Activated CD4-positive, alpha-beta memory T cell treated with anti-CD3 and anti-CD28 coated beads for 36 hours (primary cell): ENCODE data around the gene NRG3. TPM values are rescaled to one million over a fixed set of nuclear protein-coding genes. Genes with fewer than 3 reads are reported as not detected.
"Not testable (repeated sequence)": the region's sequence is repeated elsewhere in the genome, so short reads cannot be mapped to it uniquely, and the experiment has no call there.

Experiments
- CTCF ChIA-PET: fragments of 350-600 bp; sonication (Branson Sonifier 250); formaldehyde crosslinking; loops from one replicate; lab custom pipeline; 2021; ENCODE audit warnings: antibody characterized with exemption, inconsistent platforms; lab: Charles Lee
- POLR2A ChIA-PET: fragments of 350-600 bp; sonication (Branson Sonifier 250); formaldehyde crosslinking; loops from one replicate; lab custom pipeline; 2021; ENCODE audit warnings: antibody characterized with exemption; lab: Charles Lee
- DNase-seq: peaks from one replicate; pipeline ENCODE4 v3.0.0-alpha.2; 2020
- H3K27ac Mint-ChIP-seq: one replicate; pipeline ENCODE4 v1.8.0; 2021; ENCODE audit warnings: mixed read lengths
- H3K27me3 Mint-ChIP-seq: one replicate; pipeline ENCODE4 v1.8.0; 2021; ENCODE audit warnings: mixed read lengths
- H3K36me3 Mint-ChIP-seq: one replicate; pipeline ENCODE4 v1.8.0; 2021; ENCODE audit warnings: mixed read lengths
- H3K4me1 Mint-ChIP-seq: one replicate; pipeline ENCODE4 v1.8.0; 2021; ENCODE audit warnings: low read depth, mixed read lengths
- H3K4me3 Mint-ChIP-seq: one replicate; pipeline ENCODE4 v1.8.0; 2021; ENCODE audit warnings: mild to moderate bottlenecking, mixed read lengths
- H3K9me3 Mint-ChIP-seq: one replicate; pipeline ENCODE4 v1.8.0; 2021; ENCODE audit warnings: mixed read lengths
- intact Hi-C: fragments of 100-400 bp; cut with micrococcal nuclease; formaldehyde crosslinking; loops from one replicate; pipeline ENCODE4 v1.15.1; 2023
- total RNA-seq, 2 experiments: library from RNA; stranded (reverse); gene quantifications; one replicate each; pipeline ENCODE4 v1.2.3, GENCODE V29; 2021

The NRG3 gene
- total RNA-seq, 2 experiments from 2014 or later: not detected

DNA sequence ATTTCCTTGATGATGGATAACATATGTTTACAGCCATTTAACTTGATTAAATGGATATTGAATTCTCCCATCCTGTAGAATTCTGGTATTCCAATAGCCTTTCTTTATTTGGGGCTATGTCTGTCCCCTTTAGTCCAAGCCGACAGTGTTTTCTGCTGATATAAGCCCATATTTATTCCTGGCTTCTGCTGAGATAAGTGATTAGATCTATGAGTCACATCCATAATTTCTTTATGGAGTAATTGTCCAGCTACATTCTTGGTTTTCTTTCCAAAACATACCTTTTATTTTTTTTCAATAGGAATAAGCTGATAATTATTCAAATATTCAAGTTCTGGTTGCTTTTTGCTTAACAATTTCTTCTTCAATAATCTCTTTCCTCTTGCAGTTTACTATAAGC is 106.7 kb downstream of the NRG3 start:
- Mint-ChIP-seq H3K9me3 (peaks cover 2% of the 10 kb centered on the region), H3K4me3 (no peak overlapping the region), H3K4me1 (no peaks in the 10 kb centered on the region), H3K36me3 (no peaks in the 10 kb centered on the region), H3K27me3 (no peaks in the 10 kb centered on the region), H3K27ac (no peak overlapping the region)
- DNase-seq: no peak
- POLR2A ChIA-PET: no interaction called here
- intact Hi-C loops: no loop called here
- CTCF ChIA-PET: no interaction called here

DNA sequence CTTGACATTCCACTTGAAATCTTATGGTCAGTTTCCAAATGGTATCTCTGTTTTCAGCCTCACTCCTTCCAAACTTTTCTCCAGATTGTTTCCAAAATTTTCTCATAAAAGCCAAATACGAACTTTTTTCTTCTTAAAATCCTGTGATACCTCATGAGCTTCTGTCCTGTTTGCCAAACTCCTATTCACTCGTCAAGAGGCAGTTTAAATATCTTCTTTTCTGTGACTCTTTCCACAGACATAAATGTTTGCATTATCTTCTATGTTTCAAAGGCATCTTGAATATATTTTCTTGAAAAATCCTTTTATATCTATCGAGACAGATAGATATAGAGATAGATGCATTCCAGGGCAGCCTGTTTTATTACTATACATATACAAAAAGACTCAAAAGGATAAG is 109.4 kb downstream of the NRG3 start:
- Mint-ChIP-seq H3K27ac (no peak overlapping the region), H3K4me3 (no peak overlapping the region), H3K36me3 (no peaks in the 10 kb centered on the region), H3K4me1 (no peaks in the 10 kb centered on the region), H3K9me3 (peaks cover 6% of the 10 kb centered on the region), H3K27me3 (no peaks in the 10 kb centered on the region)
- ChIA-PET POLR2A (no interaction called here), CTCF (no interaction called here)
- intact Hi-C loops: no loop called here
- no peak for DNase-seq

DNA sequence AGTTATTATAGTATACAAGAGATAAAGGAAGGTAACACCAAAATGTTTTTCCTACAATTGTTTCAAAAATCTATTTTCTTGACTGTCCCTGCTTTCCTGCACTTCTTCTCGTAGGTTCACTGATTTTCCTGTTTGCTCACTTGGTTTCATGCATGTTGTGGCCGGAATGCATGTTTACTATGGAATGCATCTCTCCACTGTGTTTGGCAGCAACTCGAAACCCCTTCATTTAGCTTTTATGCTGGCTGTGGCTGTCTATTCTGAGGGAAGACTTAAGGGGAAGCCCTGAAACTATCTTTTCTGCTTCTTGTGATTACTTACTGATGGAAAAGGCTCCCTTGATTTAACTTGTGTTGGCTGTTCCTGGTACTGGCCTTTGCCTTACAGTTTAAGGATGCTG is 120.3 kb downstream of the NRG3 start:
- H3K4me3 Mint-ChIP-seq: no peak overlapping the region
- no peaks in the 10 kb centered on the region for H3K36me3 Mint-ChIP-seq
- intact Hi-C loops: no loop called here
- H3K4me1 Mint-ChIP-seq: no peaks in the 10 kb centered on the region
- H3K9me3 Mint-ChIP-seq: peaks cover 5% of the 10 kb centered on the region
- no peaks in the 10 kb centered on the region for H3K27me3 Mint-ChIP-seq
- ChIA-PET CTCF (no interaction called here), POLR2A (no interaction called here)
- H3K27ac Mint-ChIP-seq: no peak overlapping the region
- no peak for DNase-seq

DNA sequence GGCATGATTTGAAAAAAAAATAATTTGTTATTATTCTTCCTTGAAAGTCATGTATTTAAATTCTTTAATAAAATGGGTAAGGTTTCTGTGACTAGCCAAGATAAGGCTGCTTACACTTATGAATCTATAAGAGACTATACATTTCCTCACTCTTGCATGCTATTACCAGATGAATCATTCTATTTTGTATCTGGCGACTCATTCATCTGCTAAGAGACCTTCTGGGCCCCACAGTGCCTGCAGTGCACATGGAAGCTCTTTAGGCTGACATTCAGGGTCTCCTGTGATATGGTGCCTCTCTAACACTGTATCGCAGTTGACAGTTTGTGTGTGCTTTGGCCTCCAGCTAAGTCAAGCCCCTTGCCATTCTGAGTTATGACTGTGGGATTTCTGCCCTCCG is 121.9 kb downstream of the NRG3 start:
- ChIA-PET CTCF (no interaction called here), POLR2A (no interaction called here)
- Mint-ChIP-seq H3K9me3 (peaks cover 6% of the 10 kb centered on the region), H3K4me3 (no peak overlapping the region), H3K36me3 (no peaks in the 10 kb centered on the region), H3K27me3 (no peaks in the 10 kb centered on the region), H3K27ac (no peak overlapping the region), H3K4me1 (no peaks in the 10 kb centered on the region)
- DNase-seq: no peak
- intact Hi-C loops: no loop called here

DNA sequence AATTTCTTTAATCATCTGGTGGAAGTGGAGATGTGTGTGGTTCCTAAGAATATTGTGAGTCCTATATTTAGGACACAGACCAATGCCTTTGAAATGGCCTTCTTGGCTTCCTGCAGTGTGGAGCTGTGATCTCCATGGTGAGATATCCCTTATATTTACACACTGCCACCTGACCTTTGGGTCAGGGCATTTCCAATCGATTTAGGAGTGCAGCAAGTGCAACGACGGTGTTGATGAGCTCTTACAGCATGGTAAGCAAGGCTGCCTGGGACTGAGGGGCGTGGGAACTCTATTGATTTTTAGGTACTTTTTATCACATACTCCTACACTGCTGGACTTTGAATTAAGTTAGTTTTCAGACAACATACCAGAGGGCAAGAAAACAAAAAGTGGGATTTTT is 146.0 kb downstream of the NRG3 start:
- H3K4me3 Mint-ChIP-seq: no peak overlapping the region
- H3K9me3 Mint-ChIP-seq: peaks cover 14% of the 10 kb centered on the region
- no peaks in the 10 kb centered on the region for H3K36me3 Mint-ChIP-seq
- H3K4me1 Mint-ChIP-seq: no peaks in the 10 kb centered on the region
- no peak for DNase-seq
- H3K27me3 Mint-ChIP-seq: no peaks in the 10 kb centered on the region
- intact Hi-C loops: no loop called here
- CTCF ChIA-PET: no interaction called here
- POLR2A ChIA-PET: no interaction called here
- H3K27ac Mint-ChIP-seq: no peak overlapping the region

DNA sequence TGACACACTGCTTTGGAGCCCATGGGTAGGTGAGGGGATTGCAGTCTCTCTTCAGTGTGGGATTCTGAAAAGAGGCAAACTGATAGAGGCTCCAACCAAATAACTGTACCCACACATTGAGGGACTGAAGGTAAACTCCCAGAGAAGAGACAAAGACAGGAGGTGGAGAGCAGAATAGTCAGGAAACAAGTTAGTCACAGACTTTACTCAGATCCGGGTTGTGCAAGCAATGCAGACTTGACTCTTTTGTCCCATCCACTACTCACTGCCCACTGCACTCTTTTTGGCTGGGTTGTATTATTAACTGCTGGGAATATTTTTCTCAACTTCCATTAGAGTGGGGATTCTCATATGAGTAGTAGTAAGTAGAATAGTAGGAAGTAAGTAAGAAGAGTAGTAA is 152.7 kb downstream of the NRG3 start:
- POLR2A ChIA-PET: no interaction called here
- no peak overlapping the region for H3K4me3 Mint-ChIP-seq
- H3K9me3 Mint-ChIP-seq: peaks cover 9% of the 10 kb centered on the region
- no peaks in the 10 kb centered on the region for H3K4me1 Mint-ChIP-seq
- no peaks in the 10 kb centered on the region for H3K27me3 Mint-ChIP-seq
- no peak overlapping the region for H3K27ac Mint-ChIP-seq
- no peaks in the 10 kb centered on the region for H3K36me3 Mint-ChIP-seq
- intact Hi-C loops: no loop called here
- no peak for DNase-seq
- CTCF ChIA-PET: no interaction called here

DNA sequence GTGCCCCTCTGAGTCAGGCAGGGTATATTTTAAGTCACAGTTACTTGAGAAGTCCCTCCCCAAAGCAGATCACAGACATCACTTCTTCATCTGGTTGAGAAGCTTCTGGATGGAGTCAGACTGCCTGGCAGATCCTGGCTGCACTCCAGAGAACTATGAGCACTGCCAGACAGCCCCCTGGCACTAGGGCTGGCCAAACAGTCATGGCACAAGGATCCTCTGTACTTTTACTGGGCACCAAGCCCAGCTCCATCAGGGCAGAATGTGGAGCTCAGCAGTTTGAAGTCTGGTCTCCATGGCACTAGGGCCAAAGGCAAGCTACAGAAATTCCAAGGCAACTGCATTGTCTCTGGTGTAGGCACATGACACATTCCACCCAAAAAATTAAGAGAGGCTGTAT is 162.1 kb downstream of the NRG3 start:
- Mint-ChIP-seq H3K4me3 (no peak overlapping the region), H3K36me3 (no peaks in the 10 kb centered on the region), H3K27me3 (no peaks in the 10 kb centered on the region), H3K9me3 (peaks cover 7% of the 10 kb centered on the region), H3K27ac (no peak overlapping the region), H3K4me1 (no peaks in the 10 kb centered on the region)
- ChIA-PET CTCF (no interaction called here), POLR2A (no interaction called here)
- DNase-seq: no peak
- intact Hi-C loops: no loop called here

DNA sequence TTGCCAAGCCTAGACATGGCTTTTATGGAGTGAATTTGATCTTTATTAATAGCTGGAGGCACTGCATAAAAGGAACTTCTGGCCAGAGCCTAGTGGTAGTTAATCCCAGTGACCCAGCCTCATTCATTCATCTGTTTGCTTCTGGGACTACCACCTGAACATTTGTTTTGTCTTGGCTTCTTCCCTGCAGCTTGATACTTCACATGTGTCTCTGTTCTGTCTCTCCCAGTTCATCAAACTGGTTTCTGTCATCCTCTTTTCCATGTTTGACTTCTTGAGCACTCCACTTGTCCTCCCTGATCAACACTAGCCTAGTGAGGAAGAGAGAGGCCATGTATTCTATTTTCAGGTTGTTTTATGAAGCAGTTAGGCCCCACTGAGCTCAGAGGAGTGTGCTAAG is 163.6 kb downstream of the NRG3 start:
- H3K36me3 Mint-ChIP-seq: no peaks in the 10 kb centered on the region
- no peak overlapping the region for H3K27ac Mint-ChIP-seq
- no peaks in the 10 kb centered on the region for H3K27me3 Mint-ChIP-seq
- POLR2A ChIA-PET: no interaction called here
- intact Hi-C loops: no loop called here
- H3K4me1 Mint-ChIP-seq: no peaks in the 10 kb centered on the region
- no peak for DNase-seq
- CTCF ChIA-PET: no interaction called here
- peaks cover 10% of the 10 kb centered on the region for H3K9me3 Mint-ChIP-seq
- H3K4me3 Mint-ChIP-seq: no peak overlapping the region

DNA sequence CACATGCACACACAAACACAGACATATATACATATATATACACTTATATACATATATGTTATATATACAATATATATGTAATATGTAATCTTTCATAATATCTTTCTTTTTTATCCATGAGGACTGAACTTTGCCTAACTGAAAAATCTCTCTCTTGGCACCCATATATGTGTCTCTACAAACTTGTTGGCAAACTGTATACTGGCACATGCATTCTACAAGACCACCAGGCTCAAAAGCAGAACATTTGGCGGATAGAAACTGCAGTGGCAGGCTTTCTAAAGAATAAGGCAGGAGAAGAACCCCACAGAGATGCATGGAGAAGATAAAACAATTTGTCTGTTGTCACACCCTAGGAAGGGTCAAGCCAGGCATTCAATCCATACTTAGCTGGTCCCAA is 165.3 kb downstream of the NRG3 start:
- no peak for DNase-seq
- ChIA-PET POLR2A (no interaction called here), CTCF (no interaction called here)
- Mint-ChIP-seq H3K9me3 (peaks cover 12% of the 10 kb centered on the region), H3K27ac (no peak overlapping the region), H3K27me3 (no peaks in the 10 kb centered on the region), H3K4me1 (no peaks in the 10 kb centered on the region), H3K36me3 (no peaks in the 10 kb centered on the region), H3K4me3 (no peak overlapping the region)
- intact Hi-C loops: no loop called here

DNA sequence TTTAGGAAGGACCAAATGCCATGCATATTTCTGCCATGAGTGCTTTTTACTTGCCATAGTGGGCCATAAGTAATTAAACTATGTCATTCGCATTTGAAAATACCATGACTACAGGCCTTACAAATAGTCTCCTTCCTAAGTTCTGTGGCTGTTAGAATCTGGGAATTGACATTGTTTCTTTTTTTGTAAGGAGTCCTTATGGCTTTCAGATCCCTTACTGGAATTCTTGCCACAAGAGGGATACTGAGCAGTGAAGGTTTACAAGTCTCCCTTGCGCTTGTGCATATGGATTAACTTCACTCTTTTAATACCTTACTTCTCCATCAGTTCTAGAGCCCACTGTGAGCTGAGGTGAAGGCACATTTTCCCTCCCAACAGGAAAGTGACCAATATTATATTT is 166.0 kb downstream of the NRG3 start:
- H3K27ac Mint-ChIP-seq: no peak overlapping the region

DNA sequence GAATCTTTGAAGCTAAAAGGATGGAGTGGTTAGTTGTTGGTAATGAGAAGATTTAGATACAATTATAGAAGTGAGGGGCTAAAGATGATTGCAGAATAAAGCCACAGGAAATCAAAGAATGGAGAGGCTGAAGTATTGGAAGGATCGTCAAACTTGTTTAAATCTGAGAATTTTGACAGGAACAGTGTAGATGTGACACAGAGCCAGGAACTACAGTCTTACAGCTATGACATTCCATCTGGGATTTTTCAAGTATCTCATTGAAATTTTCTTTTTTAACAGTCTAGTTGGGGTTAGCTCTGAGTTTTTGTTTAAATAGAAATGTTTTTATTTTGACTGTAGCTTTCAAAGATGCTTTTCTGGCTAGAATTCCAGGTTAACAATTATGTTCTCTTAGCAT is 181.4 kb downstream of the NRG3 start:
- H3K27ac Mint-ChIP-seq: no peak overlapping the region
- CTCF ChIA-PET: no interaction called here
- no peak overlapping the region for H3K4me3 Mint-ChIP-seq
- no peak for DNase-seq
- intact Hi-C loops: no loop called here
- no peaks in the 10 kb centered on the region for H3K36me3 Mint-ChIP-seq
- POLR2A ChIA-PET: no interaction called here
- H3K27me3 Mint-ChIP-seq: no peaks in the 10 kb centered on the region
- H3K9me3 Mint-ChIP-seq: peaks cover 13% of the 10 kb centered on the region
- H3K4me1 Mint-ChIP-seq: no peaks in the 10 kb centered on the region

More for the DNA sequence above, 166.0 kb downstream of the NRG3 start:
- Mint-ChIP-seq H3K4me3 (no peak overlapping the region), H3K9me3 (peaks cover 12% of the 10 kb centered on the region), H3K27me3 (no peaks in the 10 kb centered on the region), H3K36me3 (no peaks in the 10 kb centered on the region), H3K4me1 (no peaks in the 10 kb centered on the region)
- no peak for DNase-seq
- ChIA-PET POLR2A (no interaction called here), CTCF (no interaction called here)
- intact Hi-C loops: no loop called here

DNA sequence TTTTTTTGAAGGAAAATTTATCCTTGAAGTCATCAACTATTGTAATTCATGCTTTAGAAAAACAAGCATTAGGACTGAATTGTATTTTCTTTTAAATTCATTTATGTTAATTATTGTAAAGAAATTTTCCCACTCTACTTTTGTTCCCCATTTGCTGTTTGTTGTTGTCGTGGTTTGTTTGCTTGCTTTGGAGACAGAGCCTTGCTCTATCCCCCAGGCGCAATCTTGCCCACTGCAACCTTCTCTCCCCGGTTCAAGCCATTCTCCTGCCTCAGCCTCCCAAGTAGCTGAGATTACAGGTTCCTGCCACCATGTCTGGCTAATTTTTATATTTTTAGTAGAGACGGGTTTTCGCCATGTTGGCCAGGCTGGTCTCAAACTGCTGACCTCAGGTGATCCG is 192.2 kb downstream of the NRG3 start:
- H3K36me3 Mint-ChIP-seq, POLR2A ChIA-PET, intact Hi-C loops, H3K27me3 Mint-ChIP-seq, CTCF ChIA-PET, DNase-seq, H3K27ac Mint-ChIP-seq, H3K4me1 Mint-ChIP-seq, H3K9me3 Mint-ChIP-seq, H3K4me3 Mint-ChIP-seq: not testable (repeated sequence)

DNA sequence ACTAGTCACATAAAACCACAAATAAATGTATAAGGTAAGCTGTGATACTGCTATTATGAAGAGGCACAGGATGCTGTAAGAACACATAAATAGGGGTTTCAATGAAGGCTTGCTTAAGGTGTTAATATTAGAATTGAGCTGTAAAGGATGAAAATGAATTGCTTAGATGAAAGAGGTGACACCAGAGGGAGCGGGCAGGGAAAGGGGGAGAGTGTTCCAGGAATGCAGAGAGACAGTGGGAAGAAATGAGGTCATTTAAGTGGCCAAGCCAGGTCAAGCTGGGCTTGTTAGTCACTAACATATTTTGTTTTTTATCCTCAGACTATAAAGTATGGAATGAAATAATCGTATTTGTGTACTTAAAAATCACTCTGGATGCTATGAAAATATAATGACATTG is 193.5 kb downstream of the NRG3 start:
- H3K4me3 Mint-ChIP-seq: no peak overlapping the region
- intact Hi-C loops: no loop called here

DNA sequence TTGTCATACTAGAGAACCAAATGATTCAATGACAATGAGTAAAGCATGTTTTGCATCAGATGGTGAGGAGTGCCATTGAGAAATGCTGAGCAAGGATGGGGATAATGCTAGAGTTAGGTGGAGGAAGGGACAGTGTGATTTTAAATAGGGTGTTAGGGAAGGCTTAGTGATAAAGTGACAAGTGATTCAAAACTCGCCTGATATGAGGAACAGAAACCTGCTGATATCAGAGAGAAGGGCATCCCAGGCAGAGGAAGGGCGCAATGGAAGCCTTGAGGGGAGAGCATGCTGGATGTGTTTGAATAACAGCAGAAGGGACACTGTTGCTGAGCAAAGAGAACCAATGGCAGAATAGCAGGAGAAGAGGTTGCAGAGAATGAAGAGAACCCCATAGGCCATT is 196.2 kb downstream of the NRG3 start:
- Mint-ChIP-seq H3K36me3 (no peaks in the 10 kb centered on the region), H3K9me3 (peaks cover 2% of the 10 kb centered on the region), H3K27me3 (no peaks in the 10 kb centered on the region), H3K4me3 (no peak overlapping the region), H3K27ac (no peak overlapping the region), H3K4me1 (no peaks in the 10 kb centered on the region)
- ChIA-PET POLR2A (no interaction called here), CTCF (no interaction called here)
- no peak for DNase-seq
- intact Hi-C loops: no loop called here

More for the DNA sequence above, 193.5 kb downstream of the NRG3 start:
- Mint-ChIP-seq H3K4me1 (no peaks in the 10 kb centered on the region), H3K27ac (no peak overlapping the region), H3K9me3 (peaks cover 6% of the 10 kb centered on the region), H3K27me3 (no peaks in the 10 kb centered on the region), H3K36me3 (no peaks in the 10 kb centered on the region)
- POLR2A ChIA-PET: no interaction called here
- CTCF ChIA-PET: no interaction called here
- DNase-seq: no peak
